Stimulated activated naive CD8-positive, alpha-beta T cell treated with anti-CD3 and anti-CD28 coated beads, Interleukin-15, Interleukin-2, amounts not matched to agents 100 U/mL and 50 U/mL, for 24 hours (primary cell): ENCODE data around the gene LRRC43.
"Not testable (repeated sequence)": the region's sequence is repeated elsewhere in the genome, so short reads cannot be mapped to it uniquely, and the experiment has no call there.

Experiments used
- ATAC-seq: fragments of 150-1000 bp; cut with Tn5 transposase; one replicate; pipeline ENCODE4 v1.10.0; 2021
- DNase-seq: peaks from one replicate; pipeline ENCODE4 v3.0.0; 2021

Gene LRRC43

GRCh38 chr12:122158700-122159285, 24.1 kb upstream of the LRRC43 start:
- no peak for DNase-seq
- ATAC-seq: no peak

GRCh38 chr12:122159882-122160281, 23.0 kb upstream of the LRRC43 start:
- ATAC-seq (no peak), DNase-seq (no peak)

GRCh38 chr12:122160761-122161160, 22.2 kb upstream of the LRRC43 start:
- ATAC-seq: no peak
- no peak for DNase-seq

- no peak for ATAC-seq
Observed at GRCh38 chr12:122161682-122162081, 21.2 kb upstream of the LRRC43 start.

GRCh38 chr12:122162976-122163375, 19.9 kb upstream of the LRRC43 start:
- ATAC-seq (no peak), DNase-seq (no peak)

More at GRCh38 chr12:122161682-122162081, 21.2 kb upstream of the LRRC43 start:
- no peak for DNase-seq

- DNase-seq: peak; percentile 47
Observed at GRCh38 chr12:122166422-122167349, 16.2 kb upstream of the LRRC43 start.

GRCh38 chr12:122167356-122167925, 15.5 kb upstream of the LRRC43 start:
- ATAC-seq (peak; percentile 26), DNase-seq (no peak)

More at GRCh38 chr12:122166422-122167349, 16.2 kb upstream of the LRRC43 start:
- ATAC-seq: peak; percentile 73

- DNase-seq (no peak), ATAC-seq (no peak)
Observed at GRCh38 chr12:122168492-122168891, 14.4 kb upstream of the LRRC43 start.

GRCh38 chr12:122171399-122171798, 11.5 kb upstream of the LRRC43 start:
- DNase-seq: no peak
- no peak for ATAC-seq

GRCh38 chr12:122172262-122172939, 10.5 kb upstream of the LRRC43 start:
- no peak for ATAC-seq
- no peak for DNase-seq

- peak; percentile 86 for ATAC-seq
Observed at GRCh38 chr12:122174155-122174845, 8.6 kb upstream of the LRRC43 start, which contains the start of gene IL31. IL31 (minus strand) TSS chr12:122174221; CDS start chr12:122174172, 49 bp downstream.

GRCh38 chr12:122176473-122176872, 6.5 kb upstream of the LRRC43 start:
- not testable (repeated sequence) for DNase-seq, ATAC-seq

More at GRCh38 chr12:122174155-122174845, 8.6 kb upstream of the LRRC43 start, which contains the start of gene IL31:
- peak; percentile 21 for DNase-seq

GRCh38 chr12:122183588-122183940, 641 bp downstream of the LRRC43 start:
- ATAC-seq (no peak), DNase-seq (no peak)

GRCh38 chr12:122184517-122184916, 1.6 kb downstream of the LRRC43 start:
- DNase-seq (no peak), ATAC-seq (peak; percentile 29)

- no peak for DNase-seq
- no peak for ATAC-seq
Observed at GRCh38 chr12:122185079-122185478, 2.2 kb downstream of the LRRC43 start.

- no peak for ATAC-seq
- no peak for DNase-seq
Observed at GRCh38 chr12:122185494-122186082, 2.7 kb downstream of the LRRC43 start.

GRCh38 chr12:122187466-122187865, 4.5 kb downstream of the LRRC43 start:
- no peak for DNase-seq
- no peak for ATAC-seq

- ATAC-seq (no peak), DNase-seq (no peak)
Observed at GRCh38 chr12:122189626-122190475, 6.9 kb downstream of the LRRC43 start.

- DNase-seq (peak; percentile 78), ATAC-seq (peak; percentile 78)
Observed at GRCh38 chr12:122190842-122191668, 8.1 kb downstream of the LRRC43 start.
